Left ventricle myocardium inferior (tissue), 1 donor: ENCODE measurements around the gene CDK14. TPM values are rescaled to one million over a fixed set of nuclear protein-coding genes. Genes with fewer than 3 reads are reported as not detected.
"Not testable (repeated sequence)": the region's sequence is repeated elsewhere in the genome, so short reads cannot be mapped to it uniquely, and the experiment has no call there.

Source experiments
- DNase-seq: peaks from one replicate; pipeline ENCODE4 v3.0.0-alpha.2; 2020
- H3K27ac ChIP-seq: fragments of 200-600 bp; replicated peaks from 2 replicates; pipeline ENCODE4 v1.8.0; 2021
- H3K27me3 ChIP-seq: fragments of 200-600 bp; 2 replicates; pipeline ENCODE4 v1.8.0; 2021; ENCODE audit warnings: low read depth
- H3K36me3 ChIP-seq: fragments of 200-600 bp; 2 replicates; pipeline ENCODE4 v1.8.0; 2021
- H3K4me1 ChIP-seq: fragments of 200-600 bp; 2 replicates; pipeline ENCODE4 v1.8.0; 2021
- H3K4me3 ChIP-seq: fragments of 200-600 bp; 2 replicates; pipeline ENCODE4 v1.8.0; 2021; ENCODE audit warnings: mild to moderate bottlenecking, moderate library complexity
- H3K9me3 ChIP-seq: fragments of 200-600 bp; replicated peaks from 2 replicates; pipeline ENCODE4 v1.8.0; 2021
- CTCF ChIP-seq: fragments of 200-600 bp; IDR thresholded peaks from 2 replicates; pipeline ENCODE4 v1.8.0; 2021; ENCODE audit warnings: antibody characterized with exemption, mild to moderate bottlenecking, borderline replicate concordance
- intact Hi-C: fragments of 100-400 bp; cut with micrococcal nuclease; formaldehyde crosslinking; loops from one replicate; pipeline ENCODE4 v1.11.0; 2022
- total RNA-seq: library from RNA; stranded (reverse); fragmentation: NEBNext Ultra II Directional; extraction: Animal tissue kit (Norgen Biotek cat#: 25700); gene quantifications from one replicate; pipeline ENCODE4 v1.2.1, GENCODE V29; 2021
- donor health status: DM: no; HTN: yes; CAD: no; lungs with severe emphysema.

Gene CDK14
- total RNA-seq, 1 donor from 2014 or later, result 18.7 TPM

GRCh38 chr7:90769036-90769435 is 172.9 kb downstream of the CDK14 start:
- Histone ChIP-seq H3K4me3 (no peak overlapping the region), H3K27me3 (no peaks in the 10 kb centered on the region), H3K27ac (no peak overlapping the region), H3K4me1 (peaks cover 36% of the 10 kb centered on the region), H3K36me3 (peaks cover 4% of the 10 kb centered on the region), H3K9me3 (peaks cover 3% of the 10 kb centered on the region)
- no peak for TF ChIP-seq CTCF
- no peak for DNase-seq
- intact Hi-C loops, result no loop called here

GRCh38 chr7:90769566-90769965 is 173.4 kb downstream of the CDK14 start:
- H3K4me3 ChIP-seq, H3K36me3 ChIP-seq, intact Hi-C loops, H3K27ac ChIP-seq, H3K9me3 ChIP-seq, H3K27me3 ChIP-seq, DNase-seq: not testable (repeated sequence)
- H3K4me1 ChIP-seq, result peaks cover 34% of the 10 kb centered on the region

DNA sequence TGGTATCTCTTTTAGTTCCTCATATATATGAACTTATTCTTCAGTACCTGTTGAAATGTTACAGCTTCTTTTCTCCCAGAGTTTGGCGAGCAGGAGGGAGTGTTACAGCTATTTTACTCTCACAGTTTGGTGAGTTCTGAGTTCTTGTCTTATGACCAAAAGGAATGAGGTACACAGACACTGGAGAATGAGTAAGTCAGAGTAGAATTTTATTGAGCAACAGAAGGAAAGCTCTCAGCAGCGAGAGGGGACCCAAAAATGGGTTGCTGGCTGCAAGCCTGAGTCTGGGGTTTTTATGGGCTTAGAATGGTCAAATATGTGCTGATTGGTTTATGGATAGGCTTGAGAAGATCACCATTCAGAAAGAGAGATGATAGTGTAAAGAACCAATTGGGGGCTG is 175.2 kb downstream of the CDK14 start:
- H3K4me1 ChIP-seq, result peaks cover 17% of the 10 kb centered on the region
- intact Hi-C loops, result no loop called here
- peaks cover 3% of the 10 kb centered on the region for H3K9me3 ChIP-seq
- H3K27me3 ChIP-seq, result no peaks in the 10 kb centered on the region
- H3K4me3 ChIP-seq, result no peak overlapping the region
- no peak for TF ChIP-seq CTCF
- H3K27ac ChIP-seq, result no peak overlapping the region
- peaks cover 4% of the 10 kb centered on the region for H3K36me3 ChIP-seq
- no peak for DNase-seq

DNA sequence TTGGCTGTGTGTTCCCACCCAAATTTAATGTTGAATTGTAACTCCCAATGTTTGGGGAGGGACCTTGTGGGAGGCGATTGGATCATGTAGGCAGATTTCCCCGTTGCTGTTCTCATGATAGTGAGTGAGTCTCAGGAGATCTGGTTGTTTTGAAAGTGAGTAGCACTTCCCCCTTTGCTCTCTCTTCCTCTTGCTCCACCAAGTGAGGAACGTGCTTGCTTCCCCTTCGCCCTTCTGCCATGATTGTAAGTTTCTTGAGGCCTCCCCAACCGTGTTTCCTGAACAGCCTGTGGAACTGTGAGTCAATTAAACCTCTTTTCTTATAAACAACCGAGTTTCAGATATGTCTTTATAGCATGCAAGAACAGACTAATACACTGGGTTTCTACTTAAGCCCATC is 176.3 kb downstream of the CDK14 start:
- intact Hi-C loops, result no loop called here
- TF ChIP-seq CTCF, result no peak
- no peaks in the 10 kb centered on the region for H3K27me3 ChIP-seq
- DNase-seq, result no peak
- H3K4me1 ChIP-seq, result peaks cover 14% of the 10 kb centered on the region
- H3K27ac ChIP-seq, result no peak overlapping the region
- peaks cover 4% of the 10 kb centered on the region for H3K36me3 ChIP-seq
- no peak overlapping the region for H3K4me3 ChIP-seq
- peaks cover 3% of the 10 kb centered on the region for H3K9me3 ChIP-seq

DNA sequence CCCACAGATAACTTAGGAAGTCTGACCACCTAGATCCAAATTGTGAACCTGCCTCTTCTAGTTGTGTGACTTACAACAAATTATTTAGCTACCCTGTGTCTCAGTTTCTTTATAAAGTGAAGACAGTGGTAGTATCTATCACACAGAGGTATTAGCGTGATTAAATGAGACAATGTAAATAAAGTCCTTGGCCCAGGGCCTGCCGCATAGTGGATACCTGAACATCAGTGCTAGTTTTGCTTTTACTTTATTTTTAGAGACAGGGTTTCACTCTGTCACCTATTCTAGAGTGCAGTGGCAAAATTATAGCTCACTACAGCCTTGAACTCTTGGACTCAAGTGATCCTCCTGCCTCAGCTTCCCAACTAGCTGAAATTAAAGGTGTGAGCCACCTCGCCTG is 177.1 kb downstream of the CDK14 start:
- peaks cover 4% of the 10 kb centered on the region for H3K36me3 ChIP-seq
- H3K27ac ChIP-seq, result no peak overlapping the region
- H3K4me1 ChIP-seq, result peaks cover 12% of the 10 kb centered on the region
- H3K27me3 ChIP-seq, result no peaks in the 10 kb centered on the region
- H3K4me3 ChIP-seq, result no peak overlapping the region
- H3K9me3 ChIP-seq, result peaks cover 3% of the 10 kb centered on the region
- intact Hi-C loops, result no loop called here
- TF ChIP-seq CTCF, result no peak
- no peak for DNase-seq

DNA sequence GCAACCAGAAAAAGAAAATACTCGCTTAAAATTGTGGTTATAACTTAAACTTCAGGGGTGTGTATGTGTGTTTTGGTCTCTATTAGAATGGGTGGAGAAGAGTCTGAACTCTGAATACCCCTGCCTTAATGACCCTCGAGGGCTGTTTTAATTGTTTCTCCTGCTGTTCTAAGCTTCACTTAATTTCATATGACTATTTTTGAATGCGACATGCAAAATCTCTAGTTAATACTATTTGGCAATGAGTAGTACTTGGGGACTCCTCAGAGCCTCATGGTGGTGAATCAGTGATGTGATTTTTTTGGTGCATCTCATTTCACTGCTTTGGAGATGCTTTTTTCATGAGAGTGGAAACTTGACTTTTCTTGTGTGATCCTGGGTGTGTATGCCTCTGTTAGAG is 178.6 kb downstream of the CDK14 start:
- no peak overlapping the region for H3K27ac ChIP-seq
- no peaks in the 10 kb centered on the region for H3K27me3 ChIP-seq
- peaks cover 4% of the 10 kb centered on the region for H3K36me3 ChIP-seq
- no peak for DNase-seq
- no peak overlapping the region for H3K4me3 ChIP-seq
- intact Hi-C loops, result no loop called here
- peaks cover 3% of the 10 kb centered on the region for H3K9me3 ChIP-seq
- H3K4me1 ChIP-seq, result peaks cover 12% of the 10 kb centered on the region
- TF ChIP-seq CTCF, result no peak
